NB4 (cell line): ENCODE results near the gene FAM118A.

Experiments used
- POLR2A ChIP-seq: IDR thresholded peaks from 2 replicates; pipeline ENCODE4 v1.6.1; 2011; ENCODE audit warnings: mild to moderate bottlenecking; ENCODE audit not compliant: insufficient read length; ENCODE audit errors: extremely low read depth
- TF ChIP-seq, protein P1 (sequence below): IDR thresholded peaks from one replicate; pipeline ENCODE4 v1.5.1; 2012; ENCODE audit warnings: low read depth, low read length

DNA sequence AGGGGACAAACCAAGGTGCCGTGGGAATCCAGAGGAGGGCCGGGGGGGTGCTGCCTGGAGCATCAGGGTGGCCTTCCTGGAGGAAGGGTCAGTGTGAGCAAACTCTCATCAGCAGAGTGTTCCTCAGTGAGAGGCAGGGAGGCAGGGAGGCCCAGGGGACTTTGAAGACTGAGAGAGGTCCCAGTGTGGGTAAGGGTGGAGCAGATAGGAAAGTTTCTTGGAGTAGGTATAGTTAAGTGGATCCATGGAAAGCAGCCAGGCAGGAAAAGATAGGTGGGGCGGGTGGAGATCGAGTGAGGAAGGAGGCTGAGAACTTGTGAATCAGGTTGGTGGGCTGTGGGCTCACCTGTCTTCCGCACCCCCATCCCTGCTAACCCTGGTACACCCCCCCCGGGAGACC, 15.7 kb upstream of the FAM118A start:
- TF ChIP-seq, protein P1, sequence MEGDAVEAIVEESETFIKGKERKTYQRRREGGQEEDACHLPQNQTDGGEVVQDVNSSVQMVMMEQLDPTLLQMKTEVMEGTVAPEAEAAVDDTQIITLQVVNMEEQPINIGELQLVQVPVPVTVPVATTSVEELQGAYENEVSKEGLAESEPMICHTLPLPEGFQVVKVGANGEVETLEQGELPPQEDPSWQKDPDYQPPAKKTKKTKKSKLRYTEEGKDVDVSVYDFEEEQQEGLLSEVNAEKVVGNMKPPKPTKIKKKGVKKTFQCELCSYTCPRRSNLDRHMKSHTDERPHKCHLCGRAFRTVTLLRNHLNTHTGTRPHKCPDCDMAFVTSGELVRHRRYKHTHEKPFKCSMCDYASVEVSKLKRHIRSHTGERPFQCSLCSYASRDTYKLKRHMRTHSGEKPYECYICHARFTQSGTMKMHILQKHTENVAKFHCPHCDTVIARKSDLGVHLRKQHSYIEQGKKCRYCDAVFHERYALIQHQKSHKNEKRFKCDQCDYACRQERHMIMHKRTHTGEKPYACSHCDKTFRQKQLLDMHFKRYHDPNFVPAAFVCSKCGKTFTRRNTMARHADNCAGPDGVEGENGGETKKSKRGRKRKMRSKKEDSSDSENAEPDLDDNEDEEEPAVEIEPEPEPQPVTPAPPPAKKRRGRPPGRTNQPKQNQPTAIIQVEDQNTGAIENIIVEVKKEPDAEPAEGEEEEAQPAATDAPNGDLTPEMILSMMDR, result no peak
- TF ChIP-seq POLR2A, result no peak
